GM21390 (cell line): Measurements from ENCODE around the gene CISD3.

Experiments
- ATAC-seq: cut with Tn5 transposase; IDR thresholded peaks from one replicate; pipeline ENCODE4 v1.9.1; 2021; ENCODE audit not compliant: unreplicated experiment

Gene CISD3

GRCh38 chr17:38727736-38728135, 2.4 kb upstream of the CISD3 start:
- no peak for ATAC-seq

- ATAC-seq: no peak
Measured at GRCh38 chr17:38728290-38728831, 1.8 kb upstream of the CISD3 start.

GRCh38 chr17:38729368-38729885, 714 bp upstream of the CISD3 start:
- ATAC-seq: no peak

GRCh38 chr17:38730526-38731379, 612 bp downstream of the CISD3 start:
- ATAC-seq: no peak

- no peak for ATAC-seq
Measured at GRCh38 chr17:38731526-38732294, 1.6 kb downstream of the CISD3 start.

- ATAC-seq: no peak
Measured at GRCh38 chr17:38732376-38733281, 2.5 kb downstream of the CISD3 start.

- no peak for ATAC-seq
Measured at GRCh38 chr17:38733282-38733981, 3.3 kb downstream of the CISD3 start.

GRCh38 chr17:38733982-38734973, 4.1 kb downstream of the CISD3 start:
- no peak for ATAC-seq

GRCh38 chr17:38735161-38735997, 5.2 kb downstream of the CISD3 start:
- no peak for ATAC-seq

- no peak for ATAC-seq
Measured at GRCh38 chr17:38738007-38738662, 8.0 kb downstream of the CISD3 start.

GRCh38 chr17:38738686-38739085, 8.5 kb downstream of the CISD3 start:
- no peak for ATAC-seq

- no peak for ATAC-seq
Measured at GRCh38 chr17:38739305-38739704, 9.2 kb downstream of the CISD3 start.

- ATAC-seq: no peak
Measured at GRCh38 chr17:38740044-38740443, 9.9 kb downstream of the CISD3 start.

- ATAC-seq: no peak
Measured at GRCh38 chr17:38740806-38741205, 10.7 kb downstream of the CISD3 start.

- ATAC-seq: no peak
Measured at GRCh38 chr17:38741461-38741860, 11.3 kb downstream of the CISD3 start.

- no peak for ATAC-seq
Measured at GRCh38 chr17:38741921-38742410, 11.8 kb downstream of the CISD3 start.
